ENCODE measurements around the gene TMEM39B.
"Not testable (repeated sequence)": the region's sequence is repeated elsewhere in the genome, so short reads cannot be mapped to it uniquely, and the experiment has no call there.

GRCh38 chr1:32147799-32148198 lies 75.1 kb downstream of the TMEM39B start:
- TF ChIP-seq POLR2A, CTCF (IDR thresholded peaks at IDR 0.05): not testable (repeated sequence)
